ENCODE results near the gene CEBPB.

The CEBPB gene

DNA sequence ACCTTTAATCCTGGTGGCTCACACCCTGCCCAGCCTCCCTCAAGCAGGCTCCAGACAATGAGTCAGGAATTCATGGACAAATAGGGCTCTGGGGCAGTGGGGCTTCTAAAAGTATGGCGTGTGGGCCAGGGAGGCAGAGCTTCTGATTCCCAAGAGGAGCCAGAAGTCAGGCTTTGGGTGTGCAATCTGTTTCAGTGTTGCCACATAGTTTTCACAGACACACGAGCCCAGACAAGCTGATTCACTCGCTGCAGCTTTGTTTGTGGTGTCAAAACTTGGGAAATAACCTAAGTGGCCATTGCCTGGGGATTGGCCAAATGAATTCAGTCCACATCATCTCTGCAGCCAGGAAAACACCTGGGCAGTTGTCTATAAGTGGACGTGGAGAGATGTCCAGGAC lies 46.3 kb upstream of the CEBPB start:
- Histone ChIP-seq H3K9ac (no peak overlapping the region), H3K79me2 (peaks cover 59% of the 10 kb centered on the region), H3K27ac (no peak overlapping the region)

DNA sequence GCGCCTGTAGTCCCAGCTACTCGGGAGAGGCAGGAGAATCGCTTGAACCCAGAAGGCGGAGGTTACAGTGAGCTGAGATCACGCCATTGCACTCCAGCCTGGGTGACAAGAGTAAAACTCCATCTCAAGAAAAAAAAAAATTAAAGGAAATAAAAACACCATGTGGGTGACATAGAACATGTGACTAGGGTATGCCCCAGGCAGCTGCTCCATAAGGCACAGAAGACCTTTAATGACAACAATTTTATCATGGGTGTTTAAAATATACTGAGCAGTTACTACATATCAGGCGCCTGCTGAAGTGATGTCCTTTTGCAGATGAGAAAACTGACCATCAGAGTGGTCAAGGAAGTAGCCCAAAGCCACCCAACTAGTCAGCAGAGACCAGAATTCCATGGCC lies 45.1 kb upstream of the CEBPB start:
- Histone ChIP-seq H3K27me3 (ENCODE audit: control insufficient read depth, insufficient read depth, low read length) (no peaks in the 10 kb centered on the region), H3K79me2 (peaks cover 59% of the 10 kb centered on the region), H3K9me3 (ENCODE audit: control insufficient read depth, low read length) (no peaks in the 10 kb centered on the region), H3K9ac (no peak overlapping the region), H3K4me3 (ENCODE audit: low read depth, low read length) (no peak overlapping the region), H3K36me3 (ENCODE audit: control insufficient read depth, insufficient read depth, low read length) (no peaks in the 10 kb centered on the region), H3K4me2 (ENCODE audit: low read length) (no peak overlapping the region), H2AFZ (no peak overlapping the region), H3K4me1 (peaks cover 71% of the 10 kb centered on the region), H3K27ac (peak overlapping the region; percentile 92)
- TF ChIP-seq, protein P1, sequence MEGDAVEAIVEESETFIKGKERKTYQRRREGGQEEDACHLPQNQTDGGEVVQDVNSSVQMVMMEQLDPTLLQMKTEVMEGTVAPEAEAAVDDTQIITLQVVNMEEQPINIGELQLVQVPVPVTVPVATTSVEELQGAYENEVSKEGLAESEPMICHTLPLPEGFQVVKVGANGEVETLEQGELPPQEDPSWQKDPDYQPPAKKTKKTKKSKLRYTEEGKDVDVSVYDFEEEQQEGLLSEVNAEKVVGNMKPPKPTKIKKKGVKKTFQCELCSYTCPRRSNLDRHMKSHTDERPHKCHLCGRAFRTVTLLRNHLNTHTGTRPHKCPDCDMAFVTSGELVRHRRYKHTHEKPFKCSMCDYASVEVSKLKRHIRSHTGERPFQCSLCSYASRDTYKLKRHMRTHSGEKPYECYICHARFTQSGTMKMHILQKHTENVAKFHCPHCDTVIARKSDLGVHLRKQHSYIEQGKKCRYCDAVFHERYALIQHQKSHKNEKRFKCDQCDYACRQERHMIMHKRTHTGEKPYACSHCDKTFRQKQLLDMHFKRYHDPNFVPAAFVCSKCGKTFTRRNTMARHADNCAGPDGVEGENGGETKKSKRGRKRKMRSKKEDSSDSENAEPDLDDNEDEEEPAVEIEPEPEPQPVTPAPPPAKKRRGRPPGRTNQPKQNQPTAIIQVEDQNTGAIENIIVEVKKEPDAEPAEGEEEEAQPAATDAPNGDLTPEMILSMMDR (IDR thresholded peaks at IDR 0.05) = no peak

More for the DNA sequence above, 46.3 kb upstream of the CEBPB start:
- H3K4me3 ChIP-seq (ENCODE audit: low read depth, low read length) = no peak overlapping the region
- H3K4me2 ChIP-seq (ENCODE audit: low read length) = no peak overlapping the region
- TF ChIP-seq, protein P1 (IDR thresholded peaks at IDR 0.05) = no peak
- no peaks in the 10 kb centered on the region for H3K27me3 ChIP-seq (ENCODE audit: control insufficient read depth, insufficient read depth, low read length)
- H2AFZ ChIP-seq = no peak overlapping the region
- H3K9me3 ChIP-seq (ENCODE audit: control insufficient read depth, low read length) = no peaks in the 10 kb centered on the region
- peaks cover 70% of the 10 kb centered on the region for H3K4me1 ChIP-seq
- no peaks in the 10 kb centered on the region for H3K36me3 ChIP-seq (ENCODE audit: control insufficient read depth, insufficient read depth, low read length)

DNA sequence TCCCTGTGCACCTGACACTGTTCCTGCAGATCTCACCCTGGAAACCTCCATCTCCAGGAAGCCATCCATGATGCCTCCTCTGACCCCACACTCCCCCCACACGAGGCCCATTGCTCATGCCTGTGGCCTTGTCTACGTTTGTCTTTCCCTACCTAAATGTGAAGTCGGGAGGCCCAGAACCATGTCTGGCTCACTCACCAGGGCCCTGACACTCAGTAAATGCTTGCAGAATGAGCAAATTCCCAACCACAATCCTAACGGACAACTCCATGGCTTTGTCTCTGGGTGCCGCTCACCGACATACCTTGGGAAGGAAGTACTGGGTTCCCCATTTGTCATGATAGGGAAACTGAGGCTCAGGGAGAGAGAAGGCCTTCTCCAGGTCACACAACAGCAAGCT lies 44.4 kb upstream of the CEBPB start:
- H3K9me3 ChIP-seq (ENCODE audit: control insufficient read depth, low read length) = no peaks in the 10 kb centered on the region
- H3K36me3 ChIP-seq (ENCODE audit: control insufficient read depth, insufficient read depth, low read length) = no peaks in the 10 kb centered on the region
- H3K79me2 ChIP-seq = peaks cover 59% of the 10 kb centered on the region
- no peak overlapping the region for H3K9ac ChIP-seq
- H3K27me3 ChIP-seq (ENCODE audit: control insufficient read depth, insufficient read depth, low read length) = no peaks in the 10 kb centered on the region
- peaks cover 70% of the 10 kb centered on the region for H3K4me1 ChIP-seq
- H2AFZ ChIP-seq = no peak overlapping the region
- H3K4me2 ChIP-seq (ENCODE audit: low read length) = no peak overlapping the region
- H3K27ac ChIP-seq = peak overlapping the region; percentile 92
- H3K4me3 ChIP-seq (ENCODE audit: low read depth, low read length) = no peak overlapping the region
- TF ChIP-seq, protein P1 (IDR thresholded peaks at IDR 0.05) = no peak

DNA sequence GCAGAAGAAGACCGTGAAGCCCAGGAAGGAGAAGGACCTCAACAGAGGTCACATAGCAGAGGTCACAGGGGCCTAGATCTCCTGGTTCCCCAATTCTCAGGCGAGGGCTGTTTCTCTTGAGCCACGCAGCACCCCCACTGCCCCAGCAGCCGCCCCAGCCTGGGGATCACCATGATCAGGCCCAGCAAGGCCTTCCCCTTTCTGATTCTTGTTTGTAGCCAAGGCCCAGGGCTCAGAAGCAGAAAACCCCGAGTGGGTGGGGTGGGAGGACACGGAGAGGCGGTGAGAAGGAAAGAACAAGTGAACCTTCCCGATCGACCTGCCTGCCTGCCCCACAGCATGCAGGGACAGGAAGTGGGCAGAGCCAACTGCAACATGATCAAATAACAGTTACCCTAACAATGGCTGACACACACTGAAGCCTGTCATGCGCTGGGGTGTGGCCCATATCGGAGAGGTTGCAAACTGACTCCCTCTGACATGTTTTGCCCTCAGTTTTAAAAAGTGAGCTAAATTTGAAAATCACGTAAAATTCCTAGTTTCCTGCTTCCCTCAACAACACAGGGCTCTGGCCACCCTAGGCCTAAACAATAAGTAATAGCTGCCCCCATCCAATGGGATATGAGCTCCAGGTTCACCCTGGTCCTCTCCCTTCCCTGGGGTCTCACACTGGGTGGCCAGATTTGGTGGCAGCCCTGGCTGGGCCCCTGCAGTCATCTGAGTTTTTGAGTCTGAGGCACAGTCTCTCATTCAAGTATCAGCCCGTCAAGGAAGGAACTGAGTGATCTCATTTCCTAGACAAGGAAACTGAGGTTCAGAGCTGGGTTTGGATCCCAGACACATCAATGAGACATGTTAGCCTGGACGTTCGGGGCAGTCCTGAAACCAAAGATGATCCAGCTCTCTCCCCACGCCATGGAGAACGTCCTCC lies 43.6 kb upstream of the CEBPB start:
- Histone ChIP-seq H3K36me3 (ENCODE audit: control insufficient read depth, insufficient read depth, low read length) (no peaks in the 10 kb centered on the region), H3K4me3 (ENCODE audit: low read depth, low read length) (no peak overlapping the region), H3K4me2 (ENCODE audit: low read length) (peak overlapping the region; percentile 28), H3K27ac (peak overlapping the region; percentile 92), H3K79me2 (peaks cover 56% of the 10 kb centered on the region), H3K4me1 (peaks cover 69% of the 10 kb centered on the region), H2AFZ (peak overlapping the region; percentile 3), H3K27me3 (ENCODE audit: control insufficient read depth, insufficient read depth, low read length) (no peaks in the 10 kb centered on the region), H3K9me3 (ENCODE audit: control insufficient read depth, low read length) (no peaks in the 10 kb centered on the region), H3K9ac (no peak overlapping the region)
- TF ChIP-seq, protein P1 (IDR thresholded peaks at IDR 0.05) = no peak

Measured in parathyroid adenoma (tissue), 2 donors.